ENCODE data around the gene GSDME. TPM values are rescaled to one million over a fixed set of nuclear protein-coding genes. Genes with fewer than 3 reads are reported as not detected.
A peak's percentile ranks its signal among the peaks of the same experiment; 100 is the strongest.

Gene GSDME
- total and polyA plus RNA-seq, 12 donors = 2.6 to 70.6 (median 6.3) TPM

- Histone ChIP-seq H3K27ac (peak overlapping the region in 1 of 5 donors; percentile 25), H3K4me1 (replicated peaks in 1 of 2) (peaks cover 5 to 6% of the 10 kb centered on the region in 2 donors), H3K36me3 (replicated peaks in 1 of 2) (no peaks in the 10 kb centered on the region), H3K9me3 (replicated peaks in 1 of 3) (no peaks in the 10 kb centered on the region), H3K4me3 (no peak overlapping the region), H3K27me3 (no peaks in the 10 kb centered on the region)
- intact Hi-C loops (cut with DNase I) = no loop called here
- 72 to 77% (median 73%) methylated on average over 3 of the region's 3 CpGs for WGBS, 4 donors
- DNase-seq = no peak
- no peak for TF ChIP-seq POLR2A (IDR thresholded peaks at IDR 0.05)
- TF ChIP-seq, protein P1, sequence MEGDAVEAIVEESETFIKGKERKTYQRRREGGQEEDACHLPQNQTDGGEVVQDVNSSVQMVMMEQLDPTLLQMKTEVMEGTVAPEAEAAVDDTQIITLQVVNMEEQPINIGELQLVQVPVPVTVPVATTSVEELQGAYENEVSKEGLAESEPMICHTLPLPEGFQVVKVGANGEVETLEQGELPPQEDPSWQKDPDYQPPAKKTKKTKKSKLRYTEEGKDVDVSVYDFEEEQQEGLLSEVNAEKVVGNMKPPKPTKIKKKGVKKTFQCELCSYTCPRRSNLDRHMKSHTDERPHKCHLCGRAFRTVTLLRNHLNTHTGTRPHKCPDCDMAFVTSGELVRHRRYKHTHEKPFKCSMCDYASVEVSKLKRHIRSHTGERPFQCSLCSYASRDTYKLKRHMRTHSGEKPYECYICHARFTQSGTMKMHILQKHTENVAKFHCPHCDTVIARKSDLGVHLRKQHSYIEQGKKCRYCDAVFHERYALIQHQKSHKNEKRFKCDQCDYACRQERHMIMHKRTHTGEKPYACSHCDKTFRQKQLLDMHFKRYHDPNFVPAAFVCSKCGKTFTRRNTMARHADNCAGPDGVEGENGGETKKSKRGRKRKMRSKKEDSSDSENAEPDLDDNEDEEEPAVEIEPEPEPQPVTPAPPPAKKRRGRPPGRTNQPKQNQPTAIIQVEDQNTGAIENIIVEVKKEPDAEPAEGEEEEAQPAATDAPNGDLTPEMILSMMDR (IDR thresholded peaks at IDR 0.05) = no peak
These were observed 2.3 kb downstream of the GSDME start for GRCh38 chr7:24754906-24755506.

DNA sequence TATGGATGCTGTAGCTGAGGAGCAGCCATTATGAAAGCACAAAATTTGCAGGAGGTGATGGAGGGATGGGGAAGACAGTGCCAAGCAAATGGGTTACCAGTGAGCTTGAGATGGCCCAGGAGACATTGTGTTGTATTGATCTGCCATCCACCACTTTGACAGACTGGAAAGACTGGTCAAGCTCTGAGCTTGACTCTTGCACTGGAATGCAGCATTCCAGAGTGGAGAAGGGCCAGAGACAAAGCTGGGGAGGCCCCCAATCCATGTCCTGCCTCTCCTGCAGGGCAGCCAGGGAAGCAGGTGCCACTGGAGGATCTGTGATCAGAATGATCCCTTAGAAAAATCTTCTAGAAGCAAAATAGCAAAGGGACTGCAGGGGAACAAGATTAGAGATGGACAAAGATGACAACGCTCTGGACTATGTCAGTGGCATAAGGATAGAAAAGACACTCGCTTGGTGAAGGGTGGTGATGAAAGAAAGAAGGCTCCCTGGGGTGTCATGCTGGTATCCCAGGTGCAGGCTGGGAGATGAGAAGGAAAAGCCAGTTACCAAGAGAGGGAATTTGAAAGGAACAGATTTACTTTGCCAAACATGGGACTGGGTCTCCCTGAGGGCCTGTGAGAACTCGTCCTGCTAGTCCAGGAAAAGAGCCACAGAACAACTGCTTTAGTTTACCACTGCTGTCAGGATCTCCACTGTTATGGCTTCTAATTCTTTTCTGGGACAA is 5.0 kb downstream of the GSDME start:
- 69 to 93% (median 83%) methylated on average over 3 of the region's 3 CpGs for WGBS, 4 donors
- intact Hi-C loops (cut with DNase I) = no loop called here
- Histone ChIP-seq H3K4me1 (replicated peaks in 1 of 2) (no peaks in the 10 kb centered on the region), H3K4me3 (no peak overlapping the region), H3K36me3 (replicated peaks in 1 of 2) (no peaks in the 10 kb centered on the region), H3K27ac (no peak overlapping the region), H3K27me3 (no peaks in the 10 kb centered on the region), H3K9me3 (replicated peaks in 1 of 3) (no peaks in the 10 kb centered on the region)
- no peak for TF ChIP-seq POLR2A (IDR thresholded peaks at IDR 0.05)
- TF ChIP-seq, protein P1 (IDR thresholded peaks at IDR 0.05) = no peak
- DNase-seq = no peak

GRCh38 chr7:24751484-24751883 is 5.8 kb downstream of the GSDME start:
- H3K27ac ChIP-seq = no peak overlapping the region
- no peak overlapping the region for H3K4me3 ChIP-seq
- H3K27me3 ChIP-seq = no peaks in the 10 kb centered on the region
- intact Hi-C loops (cut with DNase I) = no loop called here
- H3K36me3 ChIP-seq (replicated peaks in 1 of 2) = no peaks in the 10 kb centered on the region
- no peaks in the 10 kb centered on the region for H3K9me3 ChIP-seq (replicated peaks in 1 of 3)
- DNase-seq = no peak
- no peaks in the 10 kb centered on the region for H3K4me1 ChIP-seq (replicated peaks in 1 of 2)
- WGBS, 4 donors = 63 to 89% (median 78%) methylated on average over 1 of the region's 1 CpG
- TF ChIP-seq POLR2A (IDR thresholded peaks at IDR 0.05) = no peak
- TF ChIP-seq, protein P1 (IDR thresholded peaks at IDR 0.05) = no peak

DNA sequence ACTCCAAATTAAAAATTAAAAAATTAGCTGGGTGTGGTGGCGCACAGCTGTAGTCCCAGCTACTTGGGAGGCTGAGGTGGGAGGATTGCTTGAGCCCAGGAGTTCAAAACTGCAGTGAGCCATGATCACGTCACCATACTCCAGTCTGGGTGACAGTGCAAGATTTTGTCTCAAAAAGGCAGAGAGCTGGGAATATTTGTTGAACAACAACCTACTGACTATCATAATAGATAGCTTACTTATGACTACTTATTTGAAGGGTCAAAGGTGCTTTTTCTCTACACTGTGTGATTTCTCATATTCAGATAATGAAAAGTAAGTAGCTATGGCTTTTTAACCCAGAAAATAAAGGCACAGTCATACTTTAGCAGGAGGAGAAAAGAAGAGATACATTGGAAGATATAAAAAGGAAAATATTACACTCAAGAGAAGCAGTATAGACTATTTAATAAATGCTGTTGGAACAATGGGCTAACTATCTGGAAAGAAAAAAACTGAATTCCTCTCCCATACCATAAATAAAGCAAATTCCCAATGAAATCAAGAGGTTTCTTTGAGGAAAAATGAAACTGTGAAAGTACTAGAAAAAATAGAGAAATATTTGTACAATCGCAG is 6.7 kb downstream of the GSDME start:
- TF ChIP-seq POLR2A (IDR thresholded peaks at IDR 0.05) = no peak
- TF ChIP-seq, protein P1 (IDR thresholded peaks at IDR 0.05) = no peak
- 86 to 90% (median 89%) methylated on average over 3 of the region's 3 CpGs for whole genome bisulfite sequencing, 4 donors
- intact Hi-C loops (cut with DNase I) = no loop called here
- H3K36me3 ChIP-seq (replicated peaks in 1 of 2) = no peaks in the 10 kb centered on the region
- H3K4me3 ChIP-seq = no peak overlapping the region
- DNase-seq = no peak
- H3K27ac ChIP-seq = no peak overlapping the region
- no peaks in the 10 kb centered on the region for H3K27me3 ChIP-seq
- H3K4me1 ChIP-seq (replicated peaks in 1 of 2) = no peaks in the 10 kb centered on the region
- no peaks in the 10 kb centered on the region for H3K9me3 ChIP-seq (replicated peaks in 1 of 3)
